Peyer's patch (tissue), 4 donors: ENCODE data around the gene ELL2.

Experiments used
- POLR2A ChIP-seq, 2 donors: fragments of 450-650 bp; IDR thresholded peaks; one replicate each; pipeline ENCODE4 v1.5.1; 2017; ENCODE audit warnings: antibody characterized with exemption in 2 of 2, mild to moderate bottlenecking in 2 of 2, moderate library complexity in 2 of 2
- TF ChIP-seq, protein P1 (sequence below), 6 experiments: fragments of 450-650 bp in 4 of 6; fragments of 200-600 bp in 2 of 6; sonication (generic) in 1 of 6; IDR thresholded peaks; one replicate each; pipeline ENCODE4 v1.5.1; 2017 to 2019; ENCODE audit warnings: antibody characterized with exemption in 6 of 6, mild to moderate bottlenecking in 3 of 6, moderate library complexity in 1 of 6

DNA sequence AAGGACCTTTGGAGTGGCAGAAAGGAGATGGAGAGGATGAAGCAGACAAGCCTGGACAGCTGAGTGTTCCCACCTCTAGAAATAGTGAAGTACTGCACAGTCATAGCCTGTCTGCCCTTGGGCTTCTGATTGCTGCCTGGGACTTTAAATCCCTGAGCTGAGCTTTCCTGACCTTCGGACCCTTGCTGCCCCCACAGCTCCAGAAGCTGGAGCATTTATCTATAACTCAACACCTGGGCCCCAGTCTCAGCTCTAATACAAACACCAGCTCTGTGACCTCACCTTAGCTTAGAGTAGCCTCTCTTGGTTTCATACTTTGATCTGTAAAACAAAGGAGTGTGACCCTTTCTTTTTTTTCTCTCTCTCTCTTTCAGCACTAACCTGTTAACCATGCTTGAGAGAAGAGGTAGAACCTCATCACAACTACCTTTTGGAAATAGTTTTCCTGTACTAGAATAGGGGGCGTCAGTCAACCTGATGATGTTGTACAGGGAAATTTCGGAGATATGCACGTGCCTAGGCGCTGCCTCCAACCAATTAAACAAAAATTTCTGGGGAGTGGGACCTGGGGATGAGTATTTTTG, 25.4 kb upstream of the ELL2 start:
- TF ChIP-seq POLR2A (IDR thresholded peaks at IDR 0.05): no peak
- TF ChIP-seq, protein P1, sequence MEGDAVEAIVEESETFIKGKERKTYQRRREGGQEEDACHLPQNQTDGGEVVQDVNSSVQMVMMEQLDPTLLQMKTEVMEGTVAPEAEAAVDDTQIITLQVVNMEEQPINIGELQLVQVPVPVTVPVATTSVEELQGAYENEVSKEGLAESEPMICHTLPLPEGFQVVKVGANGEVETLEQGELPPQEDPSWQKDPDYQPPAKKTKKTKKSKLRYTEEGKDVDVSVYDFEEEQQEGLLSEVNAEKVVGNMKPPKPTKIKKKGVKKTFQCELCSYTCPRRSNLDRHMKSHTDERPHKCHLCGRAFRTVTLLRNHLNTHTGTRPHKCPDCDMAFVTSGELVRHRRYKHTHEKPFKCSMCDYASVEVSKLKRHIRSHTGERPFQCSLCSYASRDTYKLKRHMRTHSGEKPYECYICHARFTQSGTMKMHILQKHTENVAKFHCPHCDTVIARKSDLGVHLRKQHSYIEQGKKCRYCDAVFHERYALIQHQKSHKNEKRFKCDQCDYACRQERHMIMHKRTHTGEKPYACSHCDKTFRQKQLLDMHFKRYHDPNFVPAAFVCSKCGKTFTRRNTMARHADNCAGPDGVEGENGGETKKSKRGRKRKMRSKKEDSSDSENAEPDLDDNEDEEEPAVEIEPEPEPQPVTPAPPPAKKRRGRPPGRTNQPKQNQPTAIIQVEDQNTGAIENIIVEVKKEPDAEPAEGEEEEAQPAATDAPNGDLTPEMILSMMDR (IDR thresholded peaks at IDR 0.05): no peak
